Choroid plexus epithelial cell (primary cell): ENCODE data around the gene CLEC12A.

Experiments
- DNase-seq: peaks from one replicate; pipeline ENCODE4 v3.0.0-alpha.2; 2010; ENCODE audit warnings: low read depth
- H3K4me3 ChIP-seq: 2 replicates; pipeline ENCODE4 v1.5.1; 2011; ENCODE audit warnings: low read depth, mild to moderate bottlenecking, control low read depth, low read length, moderate library complexity
- TF ChIP-seq, protein P1 (sequence below): conservative IDR thresholded peaks from 2 replicates; pipeline ENCODE4 v1.5.1; 2011; ENCODE audit warnings: low read depth, mild to moderate bottlenecking, control low read depth, inconsistent platforms, low read length, moderate library complexity

The CLEC12A gene

GRCh38 chr12:9991876-9992275 lies 20.7 kb downstream of the CLEC12A start:
- no peak for DNase-seq
- TF ChIP-seq, protein P1, sequence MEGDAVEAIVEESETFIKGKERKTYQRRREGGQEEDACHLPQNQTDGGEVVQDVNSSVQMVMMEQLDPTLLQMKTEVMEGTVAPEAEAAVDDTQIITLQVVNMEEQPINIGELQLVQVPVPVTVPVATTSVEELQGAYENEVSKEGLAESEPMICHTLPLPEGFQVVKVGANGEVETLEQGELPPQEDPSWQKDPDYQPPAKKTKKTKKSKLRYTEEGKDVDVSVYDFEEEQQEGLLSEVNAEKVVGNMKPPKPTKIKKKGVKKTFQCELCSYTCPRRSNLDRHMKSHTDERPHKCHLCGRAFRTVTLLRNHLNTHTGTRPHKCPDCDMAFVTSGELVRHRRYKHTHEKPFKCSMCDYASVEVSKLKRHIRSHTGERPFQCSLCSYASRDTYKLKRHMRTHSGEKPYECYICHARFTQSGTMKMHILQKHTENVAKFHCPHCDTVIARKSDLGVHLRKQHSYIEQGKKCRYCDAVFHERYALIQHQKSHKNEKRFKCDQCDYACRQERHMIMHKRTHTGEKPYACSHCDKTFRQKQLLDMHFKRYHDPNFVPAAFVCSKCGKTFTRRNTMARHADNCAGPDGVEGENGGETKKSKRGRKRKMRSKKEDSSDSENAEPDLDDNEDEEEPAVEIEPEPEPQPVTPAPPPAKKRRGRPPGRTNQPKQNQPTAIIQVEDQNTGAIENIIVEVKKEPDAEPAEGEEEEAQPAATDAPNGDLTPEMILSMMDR, result no peak
- no peak overlapping the region for H3K4me3 ChIP-seq

GRCh38 chr12:9992296-9992695 lies 21.1 kb downstream of the CLEC12A start:
- H3K4me3 ChIP-seq, result no peak overlapping the region
- TF ChIP-seq, protein P1, result no peak

DNA sequence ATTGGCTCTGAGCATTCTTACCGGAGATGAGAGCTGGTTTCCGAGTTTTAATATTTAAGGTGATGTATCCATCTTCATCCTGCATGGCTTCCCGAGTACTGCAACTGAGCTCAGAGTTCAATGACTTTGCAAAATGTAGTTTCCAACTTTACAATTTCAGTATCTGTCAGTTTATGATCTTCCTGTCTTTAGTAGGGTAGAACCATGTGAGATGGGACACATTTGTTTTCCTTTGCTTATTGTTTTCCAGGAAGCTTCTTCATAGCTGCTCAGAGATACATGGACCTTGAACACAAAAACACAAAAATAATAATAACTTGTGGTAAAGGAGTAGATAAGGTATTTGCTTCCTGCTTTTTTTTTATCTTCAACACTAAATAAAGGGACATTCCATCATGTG lies 27.8 kb downstream of the CLEC12A start, which contains the start of gene CLEC1B:
TSS of gene CLEC1B (minus strand) at position 106 of the 400 bp plus-strand sequence. CDS start at position 85, 21 bp downstream.
- no peak for DNase-seq
- TF ChIP-seq, protein P1, result no peak
- H3K4me3 ChIP-seq, result no peak within 1 kb of the TSS

More at GRCh38 chr12:9992296-9992695, 21.1 kb downstream of the CLEC12A start:
- no peak for DNase-seq

- no peak for DNase-seq
Observed at GRCh38 chr12:10001171-10001776, 30.1 kb downstream of the CLEC12A start.

DNA sequence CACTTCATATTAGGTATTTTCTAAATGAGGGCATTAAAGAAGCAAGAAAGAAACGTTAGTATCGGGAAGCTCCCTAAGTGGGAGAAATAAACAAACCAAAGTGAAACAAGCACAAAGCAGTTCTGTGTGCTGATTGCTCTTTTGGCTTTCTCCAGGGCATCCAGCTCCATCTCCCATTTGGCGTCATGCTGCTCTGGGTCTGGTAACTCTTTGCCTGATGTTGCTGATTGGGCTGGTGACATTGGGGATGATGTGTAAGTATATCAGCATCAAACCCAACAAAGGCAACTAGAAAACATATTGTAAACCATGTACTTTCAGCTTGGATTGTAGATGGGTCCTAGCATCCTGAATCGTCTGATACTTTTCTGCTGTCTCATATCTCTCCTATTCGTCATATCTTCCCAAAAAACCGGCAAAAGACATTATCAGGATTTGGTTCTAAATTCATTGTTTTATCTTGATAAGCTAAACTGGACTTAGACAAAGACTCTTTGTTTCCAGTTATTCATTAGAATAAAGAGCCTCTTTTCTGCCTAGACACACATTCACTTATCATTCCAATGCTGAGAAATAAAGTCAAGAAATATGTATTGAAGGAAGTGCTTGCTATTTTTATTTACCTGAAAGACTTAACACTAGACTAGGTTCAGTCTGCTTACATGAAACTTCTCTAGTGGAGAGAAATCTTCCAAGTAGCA lies 41.6 kb downstream of the CLEC12A start:
- no peak for DNase-seq
- no peak overlapping the region for H3K4me3 ChIP-seq
- TF ChIP-seq, protein P1, result no peak

More at GRCh38 chr12:10001171-10001776, 30.1 kb downstream of the CLEC12A start:
- H3K4me3 ChIP-seq, result no peak overlapping the region
- TF ChIP-seq, protein P1, result no peak

- TF ChIP-seq, protein P1, result no peak
- no peak for DNase-seq
- H3K4me3 ChIP-seq, result no peak overlapping the region
Observed at GRCh38 chr12:10015450-10015849, 44.2 kb downstream of the CLEC12A start.

- no peak overlapping the region for H3K4me3 ChIP-seq
- peak; percentile 22 for DNase-seq
- TF ChIP-seq, protein P1, result no peak
Observed at GRCh38 chr12:10016881-10017280, 45.7 kb downstream of the CLEC12A start.
